IMR-90 (cell line): Measurements from ENCODE around the gene CELA3A.
"Not testable (repeated sequence)": the region's sequence is repeated elsewhere in the genome, so short reads cannot be mapped to it uniquely, and the experiment has no call there.

Source experiments
- BHLHE40 ChIP-seq: fragments of 150-350 bp; IDR thresholded peaks from 2 replicates; pipeline ENCODE4 v1.6.1; 2016; ENCODE audit warnings: mild to moderate bottlenecking, low read depth, low read length
- CEBPB ChIP-seq: IDR thresholded peaks from 2 replicates; pipeline ENCODE4 v1.6.1; 2012; ENCODE audit warnings: low read depth, low read length, improper control_type of control experiment
- CTCF ChIP-seq: conservative IDR thresholded peaks from 2 replicates; pipeline ENCODE4 v1.5.1; 2012; ENCODE audit warnings: mild to moderate bottlenecking, low read depth, low read length, improper control_type of control experiment
- ELK1 ChIP-seq: fragments of 150-350 bp; IDR thresholded peaks from 2 replicates; pipeline ENCODE4 v1.6.1; 2016; ENCODE audit warnings: low read depth, mild to moderate bottlenecking, low read length, moderate library complexity, borderline replicate concordance
- FOS ChIP-seq: fragments of 150-350 bp; IDR thresholded peaks from 2 replicates; pipeline ENCODE4 v1.6.1; 2016; ENCODE audit warnings: low read depth, low read length
- MAFK ChIP-seq: IDR thresholded peaks from 2 replicates; pipeline ENCODE4 v1.6.1; 2012; ENCODE audit warnings: low read depth, low read length, improper control_type of control experiment
- MAZ ChIP-seq: IDR thresholded peaks from 2 replicates; pipeline ENCODE4 v1.6.1; 2012; ENCODE audit warnings: low read depth, mild to moderate bottlenecking, low read length, improper control_type of control experiment, moderate library complexity, borderline replicate concordance
- POLR2A ChIP-seq: IDR thresholded peaks from 2 replicates; pipeline ENCODE4 v1.6.1; 2012; ENCODE audit warnings: mild to moderate bottlenecking, low read depth, low read length
- RAD21 ChIP-seq: IDR thresholded peaks from 2 replicates; pipeline ENCODE4 v1.6.1; 2012; ENCODE audit warnings: low read length, improper control_type of control experiment
- RFX5 ChIP-seq: IDR thresholded peaks from 2 replicates; pipeline ENCODE4 v1.8.0; 2012; ENCODE audit warnings: low read depth, mild to moderate bottlenecking, low read length, moderate library complexity
- SMC3 ChIP-seq: fragments of 150-350 bp; IDR thresholded peaks from 2 replicates; pipeline ENCODE4 v1.6.1; 2016; ENCODE audit warnings: low read depth, mild to moderate bottlenecking, antibody characterized with exemption, low read length, moderate library complexity

GRCh38 chr1:22002461-22002860 lies 1.0 kb downstream of the CELA3A start:
- not testable (repeated sequence) for TF ChIP-seq CTCF, POLR2A, ELK1, RFX5, BHLHE40, SMC3, MAFK, CEBPB, RAD21, FOS, MAZ
